H1 (cell line): ENCODE results near the gene MTG1. TPM values are rescaled to one million over a fixed set of nuclear protein-coding genes. Genes with fewer than 3 reads are reported as not detected.

Experiments used
- CTCF ChIA-PET: fragments of 300-600 bp; sonication (Branson Sonifier 250); formaldehyde crosslinking; loops from one replicate; lab custom pipeline; 2021; ENCODE audit not compliant: partially characterized antibody; lab: Charles Lee
- POLR2A ChIA-PET: fragments of 300-600 bp; sonication (Branson Sonifier 250); formaldehyde crosslinking; loops from one replicate; lab custom pipeline; 2021; ENCODE audit warnings: inconsistent platforms; ENCODE audit not compliant: partially characterized antibody; lab: Charles Lee
- DNase-seq, 2 experiments: peaks; one replicate each; pipeline versions ENCODE4 v3.0.0 to v3.0.0-alpha.2; 2010 to 2022; ENCODE audit warnings: low spot score in 2 of 2, low read depth in 1 of 2, mixed read lengths in 1 of 2
- FAIRE-seq: peaks from 2 replicates; lab custom pipeline; 2011; peaks lifted over from hg19 to GRCh38; lab: Jason Lieb, UNC
- H2AFZ ChIP-seq: 2 replicates; pipeline ENCODE4 v1.8.1; 2012; ENCODE audit warnings: low read length, inconsistent platforms
- H2AK5ac ChIP-seq: 2 replicates; pipeline ENCODE4 v1.6.1; 2013; ENCODE audit warnings: low read depth, low read length
- H2BK120ac ChIP-seq: replicated peaks from 2 replicates; pipeline ENCODE3; 2013; ENCODE audit warnings: low read depth, low read length, inconsistent platforms
- H2BK12ac ChIP-seq: 2 replicates; pipeline ENCODE4 v1.6.1; 2013; ENCODE audit warnings: low read depth, low read length
- H2BK15ac ChIP-seq: 2 replicates; pipeline ENCODE4 v1.6.1; 2013; ENCODE audit warnings: low read length
- H2BK20ac ChIP-seq: 2 replicates; pipeline ENCODE4 v1.6.1; 2013; ENCODE audit warnings: low read length
- H2BK5ac ChIP-seq: 2 replicates; pipeline ENCODE4 v1.6.1; 2013; ENCODE audit warnings: low read depth, low read length
- H3K14ac ChIP-seq: 2 replicates; pipeline ENCODE4 v1.6.1; 2013; ENCODE audit warnings: inconsistent platforms; ENCODE audit not compliant: insufficient read length
- H3K18ac ChIP-seq: 2 replicates; pipeline ENCODE4 v1.6.1; 2013; ENCODE audit warnings: low read length; ENCODE audit errors: extremely low read depth
- H3K23ac ChIP-seq: 2 replicates; pipeline ENCODE4 v1.6.1; 2013; ENCODE audit warnings: inconsistent platforms; ENCODE audit not compliant: insufficient read length
- H3K23me2 ChIP-seq: 2 replicates; pipeline ENCODE4 v1.6.1; 2013; ENCODE audit warnings: low read depth, low read length
- H3K27ac ChIP-seq: 2 replicates; pipeline ENCODE4 v1.6.1; 2011; ENCODE audit warnings: low read depth, low read length, inconsistent platforms
- H3K27me3 ChIP-seq, 4 experiments: replicated peaks in 1 of 4; 1 replicate in 1 of 4; 2 replicates in 3 of 4; pipeline versions ENCODE4 v1.6.1 to v1.8.1; 2011 to 2013; ENCODE audit warnings: low read length in 3 of 4, mild to moderate bottlenecking in 3 of 4, inconsistent platforms in 2 of 4, mixed read lengths in 2 of 4, moderate library complexity in 1 of 4; ENCODE audit not compliant: control insufficient read depth in 3 of 4, insufficient read depth in 3 of 4; ENCODE audit errors: extremely low read depth in 1 of 4
- H3K36me3 ChIP-seq, 4 experiments: 2 replicates each; pipeline versions ENCODE4 v1.6.1 to v1.8.1; 2011 to 2013; ENCODE audit warnings: mild to moderate bottlenecking in 4 of 4, low read length in 3 of 4, moderate library complexity in 2 of 4, control low read depth in 1 of 4, inconsistent platforms in 1 of 4; ENCODE audit not compliant: insufficient read depth in 4 of 4, control insufficient read depth in 2 of 4
- H3K4ac ChIP-seq: replicated peaks from 2 replicates; pipeline ENCODE3; 2013; ENCODE audit warnings: low read length, low read depth, mixed read lengths, inconsistent platforms; ENCODE audit not compliant: insufficient read length
- H3K4me1 ChIP-seq, 4 experiments: replicated peaks in 1 of 4; 1 replicate in 1 of 4; 2 replicates in 3 of 4; pipeline versions ENCODE4 v1.6.1 to v1.8.1; 2011 to 2013; ENCODE audit warnings: low read length in 3 of 4, inconsistent platforms in 2 of 4, mixed read lengths in 1 of 4; ENCODE audit not compliant: insufficient read depth in 4 of 4, control insufficient read depth in 3 of 4
- H3K4me2 ChIP-seq, 2 experiments: 2 replicates each; pipeline versions ENCODE4 v1.6.1 to v1.8.1; 2011 to 2013; ENCODE audit warnings: low read depth in 2 of 2, low read length in 2 of 2, control low read depth in 1 of 2, inconsistent platforms in 1 of 2, mild to moderate bottlenecking in 1 of 2; ENCODE audit not compliant: insufficient read depth in 1 of 2
- H3K4me3 ChIP-seq, 4 experiments: fragments of 200-600, 300-600 bp in 1 of 4; sonication (generic), shearing (Covaris generic), sonication (Bioruptor Twin) in 1 of 4; 2 replicates each; pipeline versions ENCODE4 v1.5.1 to v1.8.1; 2011 to 2016; ENCODE audit warnings: low read length in 4 of 4, low read depth in 3 of 4, control low read depth in 2 of 4, inconsistent platforms in 2 of 4, mild to moderate bottlenecking in 2 of 4, mixed read lengths in 1 of 4, moderate library complexity in 1 of 4; ENCODE audit not compliant: insufficient read depth in 2 of 4; ENCODE audit errors: extremely low read depth in 1 of 4
- H3K56ac ChIP-seq: replicated peaks from 2 replicates; pipeline ENCODE3; 2013; ENCODE audit warnings: low read depth, mild to moderate bottlenecking, mixed read lengths, low read length, inconsistent platforms; ENCODE audit not compliant: insufficient read length
- H3K79me1 ChIP-seq: 2 replicates; pipeline ENCODE4 v1.6.1; 2013; ENCODE audit warnings: low read depth, low read length, control low read depth
- H3K79me2 ChIP-seq, 2 experiments: 2 replicates each; pipeline versions ENCODE4 v1.6.1 to v1.8.1; 2012 to 2013; ENCODE audit warnings: low read length in 2 of 2, mild to moderate bottlenecking in 2 of 2, inconsistent platforms in 1 of 2; ENCODE audit not compliant: insufficient read depth in 2 of 2, control insufficient read depth in 1 of 2
- H3K9ac ChIP-seq, 4 experiments: replicated peaks in 1 of 4; 1 replicate in 1 of 4; 2 replicates in 3 of 4; pipeline versions ENCODE4 v1.6.1 to v1.8.1; 2011 to 2013; ENCODE audit warnings: low read depth in 3 of 4, low read length in 3 of 4, control low read depth in 2 of 4, mild to moderate bottlenecking in 2 of 4, moderate library complexity in 2 of 4, inconsistent platforms in 1 of 4; ENCODE audit errors: extremely low read depth in 1 of 4
- H3K9me3 ChIP-seq, 2 experiments: 2 replicates each; pipeline versions ENCODE4 v1.6.1 to v1.8.1; 2012 to 2013; ENCODE audit warnings: mild to moderate bottlenecking in 2 of 2, moderate library complexity in 2 of 2, control low read depth in 1 of 2, inconsistent platforms in 1 of 2, low read depth in 1 of 2, low read length in 1 of 2, mixed read lengths in 1 of 2; ENCODE audit not compliant: insufficient read depth in 2 of 2
- H4K20me1 ChIP-seq, 2 experiments: replicated peaks in 1 of 2; 2 replicates each; pipeline versions ENCODE3 to v1.8.1; 2011 to 2013; ENCODE audit warnings: inconsistent platforms in 2 of 2, low read length in 2 of 2, mild to moderate bottlenecking in 1 of 2; ENCODE audit not compliant: insufficient read depth in 2 of 2, control insufficient read depth in 1 of 2
- H4K5ac ChIP-seq: 2 replicates; pipeline ENCODE4 v1.6.1; 2013; ENCODE audit warnings: low read length, low read depth, mixed read lengths, inconsistent platforms; ENCODE audit not compliant: insufficient read length
- H4K8ac ChIP-seq: 2 replicates; pipeline ENCODE4 v1.8.0; 2013; ENCODE audit warnings: mild to moderate bottlenecking, moderate library complexity, low read length, inconsistent platforms; ENCODE audit not compliant: insufficient read depth; ENCODE audit errors: extremely low read depth
- H4K91ac ChIP-seq: replicated peaks from 2 replicates; pipeline ENCODE3; 2013; ENCODE audit warnings: low read length, mixed read lengths, inconsistent platforms; ENCODE audit not compliant: insufficient read length
- ATF2 ChIP-seq: IDR thresholded peaks from 2 replicates; pipeline ENCODE4 v1.6.1; 2012; ENCODE audit warnings: low read length, inconsistent platforms
- CREB1 ChIP-seq: IDR thresholded peaks from 2 replicates; pipeline ENCODE4 v1.6.1; 2012; ENCODE audit warnings: inconsistent platforms
- E2F6 ChIP-seq: IDR thresholded peaks from 2 replicates; pipeline ENCODE4 v1.6.1; 2012; ENCODE audit warnings: inconsistent platforms
- EGR1 ChIP-seq: IDR thresholded peaks from 2 replicates; pipeline ENCODE4 v1.6.1; 2011; ENCODE audit warnings: low read depth, low read length, borderline replicate concordance
- JUND ChIP-seq: IDR thresholded peaks from 2 replicates; pipeline ENCODE4 v1.6.1; 2011; ENCODE audit warnings: mild to moderate bottlenecking, improper control_type of control experiment, low read length
- KDM4A ChIP-seq: IDR thresholded peaks from one replicate; pipeline ENCODE4 v1.7.1; 2012; ENCODE audit warnings: low read depth, mild to moderate bottlenecking, moderate library complexity, low read length, inconsistent platforms; ENCODE audit not compliant: severe bottlenecking
- MAX ChIP-seq: IDR thresholded peaks from 2 replicates; pipeline ENCODE4 v1.6.1; 2012; ENCODE audit warnings: inconsistent platforms
- POU5F1 ChIP-seq: IDR thresholded peaks from 2 replicates; pipeline ENCODE4 v1.6.1; 2011; ENCODE audit warnings: low read depth, mild to moderate bottlenecking, low read length, moderate library complexity
- RXRA ChIP-seq: IDR thresholded peaks from 2 replicates; pipeline ENCODE4 v1.6.1; 2011; ENCODE audit warnings: low read depth, mild to moderate bottlenecking, low read length, moderate library complexity; ENCODE audit not compliant: insufficient read depth
- SP4 ChIP-seq: IDR thresholded peaks from 2 replicates; pipeline ENCODE4 v1.6.1; 2012; ENCODE audit warnings: low read length, inconsistent platforms
- WGBS, 2 experiments: shearing (Covaris generic) in 1 of 2; methylation state at CpG; one replicate each; pipeline versions ENCODE4 v1.1.6 to v1.1.7; 2013 to 2015; ENCODE audit warnings: low lambda C conversion rate in 2 of 2, mixed read lengths in 2 of 2, inconsistent platforms in 1 of 2, low coverage in 1 of 2, missing lambda C conversion rate in 1 of 2; ENCODE audit not compliant: insufficient replicate concordance in 2 of 2, insufficient coverage in 1 of 2, insufficient read length in 1 of 2; ENCODE audit errors: extremely low coverage in 1 of 2, missing lambda C conversion rate in 1 of 2; 5-methylcytosine and 5-hydroxymethylcytosine counted together
- polyA plus RNA-seq, 7 experiments: library from polyadenylated mRNA; depleted of rRNA in 3 of 7; stranded (reverse) in 5 of 7; unstranded in 2 of 7; fragments of >200 nt in 5 of 7; fragments of 200-250 nt in 2 of 7; gene quantifications; 1 replicate in 5 of 7; 2 replicates in 1 of 7; 4 replicates in 1 of 7; pipeline versions ENCODE4 v1.2.1 to v1.2.3, GENCODE V29; 2011 to 2013; ENCODE audit warnings: missing spikeins in 2 of 7, mixed read lengths in 2 of 7
- total RNA-seq: library from RNA; stranded (reverse); fragmentation: NEBNext Ultra II Directional; extraction: Animal tissue kit (Norgen Biotek cat#: 25700); gene quantifications from 2 replicates; pipeline ENCODE4 v1.2.1, GENCODE V29; 2021

The MTG1 gene
- total and polyA plus RNA-seq, 2 of the 8 experiments (the other 6 are each of a cell fraction or from before 2014, with no cell fraction given): 56.6 to 81.6 TPM

GRCh38 chr10:133364645-133365431 lies 29.1 kb upstream of the MTG1 start:
- no peak overlapping the region for H2AFZ ChIP-seq
- H3K18ac ChIP-seq: no peak overlapping the region
- H4K20me1 ChIP-seq: peaks cover 4 to 8% of the 10 kb centered on the region in 2 experiments
- H3K4me3 ChIP-seq: no peak overlapping the region
- no peak overlapping the region for H2BK12ac ChIP-seq
- 96% methylated on average over 29 of the region's 29 CpGs; no CpG with 5 or more reads in 1 of the 2 experiments for WGBS, 2 experiments
- H2BK5ac ChIP-seq: no peak overlapping the region
- no peak overlapping the region for H3K4me2 ChIP-seq
- H4K5ac ChIP-seq: no peak overlapping the region
- ChIA-PET POLR2A (no interaction called here), CTCF (interaction anchor here (1.6 kb wide), 1 partner anchor 14 kb away, joined by 4 read pairs; no protein-coding TSS in a partner anchor)
- no peak overlapping the region for H3K27ac ChIP-seq
- H3K4ac ChIP-seq: no peak overlapping the region
- no peak overlapping the region for H3K9ac ChIP-seq
- H2BK20ac ChIP-seq: no peak overlapping the region
- FAIRE-seq (no peak), DNase-seq (no peak)
- H3K79me2 ChIP-seq: no peaks in the 10 kb centered on the region
- H3K9me3 ChIP-seq: no peaks in the 10 kb centered on the region
- H3K23ac ChIP-seq: no peak overlapping the region
- no peak overlapping the region for H3K56ac ChIP-seq
- no peaks in the 10 kb centered on the region for H3K79me1 ChIP-seq
- H4K8ac ChIP-seq: no peak overlapping the region
- no peaks in the 10 kb centered on the region for H3K4me1 ChIP-seq
- peaks cover 0 to 8% (median 4%) of the 10 kb centered on the region in 4 experiments; a peak in 3 of 7 replicates for H3K27me3 ChIP-seq
- peaks cover 23 to 56% (median 46%) of the 10 kb centered on the region in 4 experiments for H3K36me3 ChIP-seq
- H2BK15ac ChIP-seq: no peak overlapping the region
- no peak overlapping the region for H2AK5ac ChIP-seq
- no peak overlapping the region for H3K14ac ChIP-seq
- H2BK120ac ChIP-seq: no peak overlapping the region
- H4K91ac ChIP-seq: no peak overlapping the region
- no peaks in the 10 kb centered on the region; the same call in 1 of the 2 replicates for H3K23me2 ChIP-seq
- TF ChIP-seq MAX (no peak), CREB1 (no peak), E2F6 (no peak), POU5F1 (no peak), EGR1 (no peak), JUND (no peak), ATF2 (no peak), SP4 (no peak), KDM4A (no peak), RXRA (no peak)
